HG03108 (cell line): ENCODE results near the gene OSBPL7.

ENCODE experiments used
- ATAC-seq: cut with Tn5 transposase; IDR thresholded peaks from one replicate; pipeline ENCODE4 v1.9.1; 2021; ENCODE audit warnings: moderate library complexity; ENCODE audit not compliant: unreplicated experiment

OSBPL7 gene, protein sequence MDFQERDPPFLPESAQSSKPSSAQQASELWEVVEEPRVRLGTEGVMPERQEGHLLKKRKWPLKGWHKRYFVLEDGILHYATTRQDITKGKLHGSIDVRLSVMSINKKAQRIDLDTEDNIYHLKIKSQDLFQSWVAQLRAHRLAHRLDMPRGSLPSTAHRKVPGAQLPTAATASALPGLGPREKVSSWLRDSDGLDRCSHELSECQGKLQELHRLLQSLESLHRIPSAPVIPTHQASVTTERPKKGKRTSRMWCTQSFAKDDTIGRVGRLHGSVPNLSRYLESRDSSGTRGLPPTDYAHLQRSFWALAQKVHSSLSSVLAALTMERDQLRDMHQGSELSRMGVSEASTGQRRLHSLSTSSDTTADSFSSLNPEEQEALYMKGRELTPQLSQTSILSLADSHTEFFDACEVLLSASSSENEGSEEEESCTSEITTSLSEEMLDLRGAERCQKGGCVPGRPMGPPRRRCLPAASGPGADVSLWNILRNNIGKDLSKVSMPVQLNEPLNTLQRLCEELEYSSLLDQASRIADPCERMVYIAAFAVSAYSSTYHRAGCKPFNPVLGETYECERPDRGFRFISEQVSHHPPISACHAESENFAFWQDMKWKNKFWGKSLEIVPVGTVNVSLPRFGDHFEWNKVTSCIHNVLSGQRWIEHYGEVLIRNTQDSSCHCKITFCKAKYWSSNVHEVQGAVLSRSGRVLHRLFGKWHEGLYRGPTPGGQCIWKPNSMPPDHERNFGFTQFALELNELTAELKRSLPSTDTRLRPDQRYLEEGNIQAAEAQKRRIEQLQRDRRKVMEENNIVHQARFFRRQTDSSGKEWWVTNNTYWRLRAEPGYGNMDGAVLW

DNA sequence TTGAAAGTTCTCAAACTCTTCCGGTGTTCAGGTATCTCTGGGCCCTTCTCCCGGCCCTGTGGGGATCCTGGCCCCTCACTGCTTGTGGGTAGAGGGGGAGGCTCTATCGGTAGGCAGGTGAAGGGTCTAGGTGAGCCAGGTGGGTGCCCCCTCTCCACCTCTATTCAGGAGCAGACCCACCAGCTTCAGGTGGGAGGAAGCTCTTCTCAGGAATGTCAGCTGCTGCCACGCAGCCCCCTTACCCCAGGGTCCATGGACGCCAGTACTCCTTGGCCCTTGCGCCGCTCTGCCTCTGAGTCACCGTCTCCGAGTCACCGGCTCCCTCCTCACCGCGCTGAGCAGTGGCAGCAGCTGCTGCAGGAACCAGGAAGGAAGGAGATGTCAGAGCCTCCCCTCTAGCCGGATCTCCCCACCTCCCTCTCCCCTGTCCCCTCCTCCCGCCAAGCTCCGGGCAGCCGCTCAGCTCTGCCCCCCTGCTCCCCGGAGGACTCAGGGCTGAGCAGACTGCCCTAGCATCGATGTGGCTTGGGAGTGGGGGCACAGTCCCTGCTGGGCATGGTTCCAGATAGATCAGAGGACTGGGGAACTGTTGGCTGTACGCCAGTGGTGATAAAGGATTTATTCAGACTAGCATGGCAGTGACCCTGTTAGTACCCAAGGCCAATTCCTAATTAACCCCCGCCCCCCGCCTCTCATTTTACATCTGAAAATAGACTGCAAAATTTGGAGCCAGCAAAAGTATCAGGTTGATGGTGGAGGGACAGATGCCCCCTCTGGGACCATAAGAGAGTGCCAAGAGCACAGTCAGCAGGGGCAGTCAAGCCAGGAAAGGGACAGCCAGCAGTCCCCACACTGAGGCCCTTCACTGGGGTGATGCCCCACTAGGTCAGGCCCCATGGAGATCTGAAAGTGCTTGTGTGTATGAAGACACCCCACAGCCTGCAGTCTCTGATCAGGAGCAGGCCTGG lies at the start of gene OSBPL7:
Gene OSBPL7, minus strand, starts transcription at position 371 of the 968 bp plus-strand sequence. CDS start 1,516 bp downstream, outside the sequence.
- peak; percentile 79 for ATAC-seq

DNA sequence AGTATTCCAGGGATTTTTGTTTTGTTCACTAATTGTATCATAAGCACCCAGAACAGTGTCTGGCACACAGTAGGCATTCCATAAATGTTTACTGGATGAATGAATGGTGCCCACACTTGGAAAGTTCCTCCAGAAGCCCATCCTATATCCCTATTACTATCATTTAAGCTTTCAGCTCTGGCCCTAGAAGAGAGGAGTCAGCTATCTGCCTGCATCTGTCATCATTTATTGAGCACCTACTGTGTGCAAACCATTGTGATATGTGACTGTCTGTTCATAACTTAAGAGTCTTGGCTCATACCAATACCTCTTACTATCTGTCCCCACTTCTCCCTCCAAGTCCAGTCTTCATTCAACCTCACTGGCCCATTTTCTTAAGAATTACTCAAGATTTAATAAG lies 49.5 kb upstream of the OSBPL7 start:
- ATAC-seq = no peak

- no peak for ATAC-seq
These were observed 48.5 kb upstream of the OSBPL7 start for GRCh38 chr17:47870056-47870455.

- ATAC-seq = no peak
These were observed 47.5 kb upstream of the OSBPL7 start for GRCh38 chr17:47869114-47869513.

DNA sequence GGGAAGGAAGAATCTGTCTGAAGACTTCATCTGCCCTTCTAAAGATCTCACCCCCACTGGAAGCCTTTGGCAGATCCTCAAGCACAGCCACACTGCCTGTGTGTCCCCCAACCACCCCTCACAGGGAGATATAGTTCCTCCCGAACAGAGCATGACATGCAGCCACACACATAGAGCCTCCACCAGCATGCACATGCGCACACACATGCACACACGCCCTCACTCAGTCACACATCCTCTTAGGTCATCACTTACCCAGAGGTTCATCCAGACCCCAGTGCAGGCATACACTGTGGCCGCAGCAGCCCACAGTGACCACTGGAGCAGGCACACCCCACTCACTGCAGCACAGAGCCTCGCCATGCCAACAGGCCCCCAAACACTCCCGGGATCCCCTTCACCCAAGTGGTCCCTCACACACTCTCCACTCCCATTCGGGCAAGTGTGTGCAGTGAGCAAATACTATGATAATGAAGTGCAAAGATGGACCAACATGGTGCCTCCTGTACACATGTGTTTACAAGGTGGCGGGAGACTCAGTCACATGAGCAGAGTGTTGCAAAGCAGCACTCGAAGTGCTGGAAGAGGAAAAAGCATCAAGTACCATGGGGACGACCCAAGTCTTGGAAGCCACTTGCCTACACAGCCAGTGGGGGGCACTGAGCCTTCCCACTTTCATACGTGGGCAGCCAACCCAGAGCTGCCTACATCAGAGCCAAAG lies 46.4 kb upstream of the OSBPL7 start:
- no peak for ATAC-seq

DNA sequence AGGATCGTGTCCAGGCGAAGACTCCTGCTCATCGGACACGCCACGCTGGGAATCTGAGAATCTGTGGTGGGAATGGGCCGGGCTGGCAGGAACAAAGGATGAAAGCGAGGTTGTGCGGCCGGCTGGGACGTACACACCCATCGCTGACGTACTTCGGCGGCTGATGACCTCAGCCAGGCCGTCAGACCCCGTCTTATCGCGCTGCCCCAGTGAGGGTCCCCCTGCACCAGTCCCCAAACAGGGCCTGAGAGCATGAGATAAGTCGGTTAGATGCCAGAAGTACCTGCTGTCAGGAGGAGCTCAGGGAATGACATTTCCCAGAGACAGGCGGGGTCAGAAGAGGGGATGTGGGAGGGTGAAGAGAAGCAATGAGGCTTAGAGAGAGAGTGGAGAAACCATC lies 45.3 kb upstream of the OSBPL7 start:
- ATAC-seq = no peak

GRCh38 chr17:47864791-47865216 lies 43.2 kb upstream of the OSBPL7 start:
- no peak for ATAC-seq

DNA sequence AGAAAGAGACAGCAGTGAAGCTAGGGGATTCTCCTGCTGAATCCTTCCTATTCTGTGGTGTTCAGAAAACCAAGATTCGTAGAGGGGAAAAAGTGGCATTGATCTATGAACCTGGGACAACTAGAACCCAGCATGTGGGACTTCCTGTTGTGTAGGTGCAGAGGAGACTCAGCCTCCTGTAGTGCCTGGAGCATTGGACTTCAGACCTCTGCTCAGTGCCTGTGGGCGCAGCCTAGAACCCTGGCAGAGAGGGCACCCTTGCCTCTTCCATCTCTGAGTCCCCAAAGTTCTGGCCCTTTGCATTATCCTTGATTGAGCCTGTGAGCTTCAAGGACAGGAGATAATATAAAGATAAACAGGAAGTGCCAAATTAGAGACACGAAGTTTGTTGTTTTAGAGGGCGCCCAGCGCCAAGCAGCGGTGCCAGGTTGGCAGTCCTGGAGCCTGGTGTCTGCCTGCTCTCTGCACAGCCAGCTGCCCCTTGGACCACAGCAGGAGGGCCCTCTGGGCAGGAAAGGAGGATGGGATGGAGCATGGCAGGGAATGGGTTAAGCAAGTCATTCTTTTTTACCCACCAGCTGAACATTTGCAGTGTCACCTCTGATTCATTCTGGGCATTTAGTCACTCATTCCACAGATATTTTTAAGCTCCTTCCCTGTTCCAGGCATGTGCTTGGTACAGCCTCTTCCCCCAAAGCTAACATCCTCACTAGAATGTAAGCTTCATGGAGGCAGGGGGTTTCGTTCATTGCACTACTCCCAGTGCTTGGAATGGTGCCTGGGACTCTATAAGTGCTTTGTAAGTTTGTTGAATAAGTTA lies 41.2 kb upstream of the OSBPL7 start:
- ATAC-seq = no peak

GRCh38 chr17:47860386-47860785 lies 38.8 kb upstream of the OSBPL7 start:
- ATAC-seq = no peak

GRCh38 chr17:47857551-47858455 lies 36.2 kb upstream of the OSBPL7 start:
- ATAC-seq = no peak

- ATAC-seq = no peak
These were observed 35.2 kb upstream of the OSBPL7 start for GRCh38 chr17:47856830-47857229.

- ATAC-seq = no peak
These were observed 34.1 kb upstream of the OSBPL7 start for GRCh38 chr17:47855737-47856136.

DNA sequence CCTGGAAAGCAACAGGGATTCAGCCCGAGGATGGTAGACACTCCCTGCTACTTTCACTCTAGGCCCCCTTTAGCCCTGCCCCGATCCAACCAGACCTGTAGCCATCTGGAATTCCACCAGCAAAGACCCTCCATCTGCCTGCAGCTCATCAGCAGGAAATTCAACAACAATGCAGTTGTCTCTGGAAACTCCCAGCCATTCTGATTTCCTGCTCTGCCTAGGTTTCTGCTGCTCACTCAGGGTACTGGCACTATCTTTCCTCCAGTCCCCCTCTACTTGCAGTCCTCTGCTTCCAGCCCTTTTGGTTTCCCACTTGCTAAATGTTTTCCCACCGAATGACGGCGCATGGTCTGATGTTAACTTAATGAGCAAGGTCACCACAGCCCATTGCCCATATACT lies 32.0 kb upstream of the OSBPL7 start:
- ATAC-seq = no peak

GRCh38 chr17:47852113-47852949 lies 30.7 kb upstream of the OSBPL7 start:
- ATAC-seq = no peak

DNA sequence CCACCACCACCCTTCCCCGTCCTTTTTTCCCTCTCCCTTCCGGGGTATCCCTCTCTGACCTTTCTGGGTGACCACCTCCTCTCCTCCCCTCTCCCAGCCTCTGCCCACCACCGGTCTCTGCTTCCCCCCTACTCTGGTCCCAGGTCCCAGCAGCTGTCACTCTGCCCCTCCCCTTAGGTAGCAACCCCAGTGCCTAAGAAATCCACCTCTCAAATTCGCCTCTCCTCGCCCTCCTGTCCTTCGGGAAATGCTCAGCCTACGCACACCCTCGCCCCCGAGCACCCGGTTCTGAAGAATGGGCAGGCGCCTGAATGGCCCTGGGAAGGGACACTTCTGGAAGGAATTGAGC lies 30.1 kb upstream of the OSBPL7 start:
- ATAC-seq = no peak

GRCh38 chr17:47850692-47851573 lies 29.3 kb upstream of the OSBPL7 start, which contains the start of gene SP6:
Gene SP6 (minus strand): TSS chr17:47851163. CDS start chr17:47848429, 2,734 bp downstream.
- ATAC-seq = no peak

GRCh38 chr17:47850373-47850691 lies 28.7 kb upstream of the OSBPL7 start:
- ATAC-seq = no peak
